ENCODE results near the gene EGFR. TPM values are rescaled to one million over a fixed set of nuclear protein-coding genes. Genes with fewer than 3 reads are reported as not detected.

The EGFR gene
- polyA plus RNA-seq, 1 of the 3 experiments (the other 2 are of a cell fraction): 37.6 TPM

DNA sequence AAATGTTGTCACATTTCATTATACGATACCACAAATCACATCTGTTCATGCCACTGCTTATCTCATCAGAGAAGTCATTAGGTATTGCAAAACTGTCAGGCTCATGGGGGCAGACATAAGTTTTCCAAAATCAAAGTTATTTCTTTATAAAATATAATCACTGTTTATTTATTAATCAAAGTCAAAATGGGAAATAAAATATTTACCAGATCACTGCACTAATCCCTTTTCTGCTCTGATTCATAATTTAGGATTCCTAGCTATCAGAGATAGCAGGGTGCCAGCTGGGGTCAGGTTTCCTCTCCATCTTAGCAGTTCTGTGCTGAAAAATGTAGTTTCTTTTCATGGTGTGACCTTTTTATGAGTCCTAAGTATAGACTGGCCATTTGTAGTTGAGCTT lies 228.6 kb downstream of the EGFR start (continued):
- TF ChIP-seq TAF1 (IDR thresholded peaks at IDR 0.05; ENCODE audit: borderline replicate concordance, low read depth, low read length) (no peak), GABPA (IDR thresholded peaks at IDR 0.05; ENCODE audit: low read depth) (no peak)

DNA sequence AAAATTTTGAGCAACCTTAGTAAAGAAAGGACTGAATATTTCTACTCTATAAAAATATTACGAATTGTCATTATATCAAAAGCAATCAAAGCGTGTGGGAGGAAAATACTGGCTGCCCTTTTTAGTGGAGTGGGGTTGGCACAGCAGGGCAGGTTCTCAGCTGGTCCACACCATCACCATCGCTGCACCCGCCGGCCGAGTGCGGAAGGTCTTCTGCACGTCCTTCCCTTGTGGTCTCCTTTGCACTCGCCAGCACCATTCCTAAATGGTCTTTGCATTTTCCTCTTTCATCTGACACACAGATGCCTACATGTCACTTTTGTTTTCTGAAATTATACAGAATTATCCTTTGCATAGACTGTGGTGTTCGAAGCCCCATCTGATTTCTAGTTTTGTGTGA lies 229.7 kb downstream of the EGFR start:
- no peaks in the 10 kb centered on the region for H3K27me3 ChIP-seq (ENCODE audit: insufficient read depth)
- TF ChIP-seq RAD21 (IDR thresholded peaks at IDR 0.05; ENCODE audit: low read length) (no peak), GABPA (IDR thresholded peaks at IDR 0.05; ENCODE audit: low read depth) (no peak), MAX (IDR thresholded peaks at IDR 0.05; ENCODE audit: low read depth) (no peak), SIN3A (IDR thresholded peaks at IDR 0.05; ENCODE audit: borderline replicate concordance, low read depth, low read length) (no peak), FOXJ3 (CRISPR knock-in tag; IDR thresholded peaks at IDR 0.05) (no peak), JUND (IDR thresholded peaks at IDR 0.05) (no peak), ZBTB33 (IDR thresholded peaks at IDR 0.05; ENCODE audit: borderline replicate concordance, low read depth) (no peak), MEF2A (IDR thresholded peaks at IDR 0.05; ENCODE audit: borderline replicate concordance, low read depth) (no peak), IRF3 (IDR thresholded peaks at IDR 0.05; ENCODE audit: low read depth, low read length) (no peak), FOSL2 (IDR thresholded peaks at IDR 0.05; ENCODE audit: borderline replicate concordance, low read depth) (no peak)
- no peaks in the 10 kb centered on the region for H3F3A ChIP-seq (replicated peaks; ENCODE audit: insufficient read depth)
- H3K27ac ChIP-seq (ENCODE audit: low read depth in 2 of 2, low read length in 1 of 2): no peak overlapping the region
- CTCF ChIA-PET: interaction anchor here (0.8 to 16.7 kb wide), 6 partner anchors 10 to 464 kb away, joined by 3 to 1068 read pairs (median 6); no protein-coding TSS in a partner anchor
- no peak for DNase-seq
- no peak overlapping the region for H3K4me3 ChIP-seq (ENCODE audit: low read depth in 2 of 2, low read length in 1 of 2)
- WGBS (ENCODE audit: low lambda C conversion rate): 95% methylated on average over 10 of the region's 10 CpGs
- peaks cover 5 to 14% of the 10 kb centered on the region in 2 experiments for H3K4me1 ChIP-seq (ENCODE audit: control insufficient read depth in 1 of 2, insufficient read depth in 2 of 2, low read depth in 1 of 2, low read length in 1 of 2)
- H3K4me2 ChIP-seq: no peak overlapping the region
- no peaks in the 10 kb centered on the region for H3K79me2 ChIP-seq (ENCODE audit: insufficient read depth)
- POLR2A ChIA-PET: no interaction called here
- no peak overlapping the region for H3K9ac ChIP-seq
- H3K9me3 ChIP-seq: no peaks in the 10 kb centered on the region
- no peaks in the 10 kb centered on the region for H3K9me2 ChIP-seq
- H4K20me1 ChIP-seq (ENCODE audit: insufficient read depth): no peaks in the 10 kb centered on the region
- H3K36me3 ChIP-seq (replicated peaks in 1 of 2; ENCODE audit: control insufficient read depth in 1 of 2, insufficient read depth in 2 of 2, low read length in 1 of 2): no peaks in the 10 kb centered on the region
- H2AFZ ChIP-seq (ENCODE audit: low read depth): no peak overlapping the region

- H3K4me3 ChIP-seq (ENCODE audit: low read depth in 2 of 2, low read length in 1 of 2): no peak overlapping the region
- peaks cover 8 to 14% of the 10 kb centered on the region in 2 experiments for H3K4me1 ChIP-seq (ENCODE audit: control insufficient read depth in 1 of 2, insufficient read depth in 2 of 2, low read depth in 1 of 2, low read length in 1 of 2)
- no peaks in the 10 kb centered on the region for H4K20me1 ChIP-seq (ENCODE audit: insufficient read depth)
- H2AFZ ChIP-seq (ENCODE audit: low read depth): no peak overlapping the region
- H3K79me2 ChIP-seq (ENCODE audit: insufficient read depth): no peaks in the 10 kb centered on the region
- no peak overlapping the region for H3K27ac ChIP-seq (ENCODE audit: low read depth in 2 of 2, low read length in 1 of 2)
- ChIA-PET POLR2A (no interaction called here), CTCF (interaction anchor here (0.8 to 16.7 kb wide), 9 partner anchors 11 to 465 kb away, joined by 3 to 1068 read pairs (median 4); no protein-coding TSS in a partner anchor)
- no peaks in the 10 kb centered on the region for H3K9me2 ChIP-seq
- H3K4me2 ChIP-seq: no peak overlapping the region
- DNase-seq: no peak
- no peaks in the 10 kb centered on the region for H3F3A ChIP-seq (replicated peaks; ENCODE audit: insufficient read depth)
- WGBS (ENCODE audit: low lambda C conversion rate): 86% methylated on average over 8 of the region's 8 CpGs
- H3K9ac ChIP-seq: no peak overlapping the region
- H3K27me3 ChIP-seq (ENCODE audit: insufficient read depth): no peaks in the 10 kb centered on the region
- H3K36me3 ChIP-seq (replicated peaks in 1 of 2; ENCODE audit: control insufficient read depth in 1 of 2, insufficient read depth in 2 of 2, low read length in 1 of 2): no peaks in the 10 kb centered on the region
- no peaks in the 10 kb centered on the region for H3K9me3 ChIP-seq
- TF ChIP-seq ZBTB33 (IDR thresholded peaks at IDR 0.05; ENCODE audit: borderline replicate concordance, low read depth): no peak
- TF ChIP-seq REST (IDR thresholded peaks at IDR 0.05; ENCODE audit: low read depth, low read length): no peak
- no peak for TF ChIP-seq GABPA (IDR thresholded peaks at IDR 0.05; ENCODE audit: low read depth)
- TF ChIP-seq, protein P1, sequence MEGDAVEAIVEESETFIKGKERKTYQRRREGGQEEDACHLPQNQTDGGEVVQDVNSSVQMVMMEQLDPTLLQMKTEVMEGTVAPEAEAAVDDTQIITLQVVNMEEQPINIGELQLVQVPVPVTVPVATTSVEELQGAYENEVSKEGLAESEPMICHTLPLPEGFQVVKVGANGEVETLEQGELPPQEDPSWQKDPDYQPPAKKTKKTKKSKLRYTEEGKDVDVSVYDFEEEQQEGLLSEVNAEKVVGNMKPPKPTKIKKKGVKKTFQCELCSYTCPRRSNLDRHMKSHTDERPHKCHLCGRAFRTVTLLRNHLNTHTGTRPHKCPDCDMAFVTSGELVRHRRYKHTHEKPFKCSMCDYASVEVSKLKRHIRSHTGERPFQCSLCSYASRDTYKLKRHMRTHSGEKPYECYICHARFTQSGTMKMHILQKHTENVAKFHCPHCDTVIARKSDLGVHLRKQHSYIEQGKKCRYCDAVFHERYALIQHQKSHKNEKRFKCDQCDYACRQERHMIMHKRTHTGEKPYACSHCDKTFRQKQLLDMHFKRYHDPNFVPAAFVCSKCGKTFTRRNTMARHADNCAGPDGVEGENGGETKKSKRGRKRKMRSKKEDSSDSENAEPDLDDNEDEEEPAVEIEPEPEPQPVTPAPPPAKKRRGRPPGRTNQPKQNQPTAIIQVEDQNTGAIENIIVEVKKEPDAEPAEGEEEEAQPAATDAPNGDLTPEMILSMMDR (IDR thresholded peaks at IDR 0.05): no peak
- TF ChIP-seq TAF1 (IDR thresholded peaks at IDR 0.05; ENCODE audit: borderline replicate concordance, low read depth, low read length): no peak
Measured at GRCh38 chr7:55249332-55249731, 230.5 kb downstream of the EGFR start.

All from SK-N-SH (cell line).